ENCODE measurements around the gene NR4A1.
A peak's percentile ranks its signal among the peaks of the same experiment; 100 is the strongest.

Gene NR4A1

DNA sequence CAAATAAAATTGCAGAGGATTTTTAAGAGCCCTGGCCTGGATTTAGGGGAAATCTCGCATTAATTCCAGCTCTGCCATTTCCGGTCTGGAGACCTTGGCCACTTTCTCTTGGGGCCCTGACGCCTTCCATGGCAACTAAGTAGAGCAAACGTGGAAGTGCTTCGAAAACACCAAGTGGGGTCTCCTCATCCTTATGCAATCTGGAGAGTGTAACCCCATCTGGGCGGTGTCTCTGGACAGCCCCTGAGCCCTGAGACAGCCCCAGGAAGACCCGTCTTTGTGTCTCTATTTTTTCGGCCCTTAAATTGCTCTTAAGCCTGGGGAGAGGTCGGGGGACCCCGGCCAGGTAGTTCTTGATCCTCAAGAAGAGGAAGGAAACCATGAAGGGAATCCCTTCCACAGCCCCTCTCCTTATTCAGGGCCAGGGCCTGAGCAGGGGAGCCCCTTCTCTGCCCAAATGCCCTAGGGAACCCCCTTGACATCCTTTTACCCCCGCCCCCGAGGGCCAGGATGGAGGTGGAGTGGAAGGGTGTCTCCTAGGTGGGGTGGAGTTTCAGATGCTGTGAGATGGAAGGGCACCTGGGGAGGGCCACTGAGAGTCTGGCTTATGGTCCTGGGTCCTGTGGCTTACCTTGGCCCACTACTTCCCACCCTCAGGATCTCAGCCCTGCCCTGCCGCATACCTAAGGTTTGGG is 17.6 kb upstream of the NR4A1 start:
- H3K9me2 ChIP-seq (replicated peaks; ENCODE audit: insufficient read depth, low read length) = no peaks in the 10 kb centered on the region
- H2AFZ ChIP-seq (ENCODE audit: low read length) = peak overlapping the region; percentile 10; the same call in 1 of the 2 replicates
- no peaks in the 10 kb centered on the region for H3K9me3 ChIP-seq (replicated peaks; ENCODE audit: insufficient read depth, low read length)
- no peaks in the 10 kb centered on the region for H3K36me3 ChIP-seq (replicated peaks; ENCODE audit: insufficient read depth, low read length)
- no peak for DNase-seq
- no peaks in the 10 kb centered on the region for H3K79me2 ChIP-seq (ENCODE audit: low read length)
- H3K9ac ChIP-seq (ENCODE audit: low read length) = peak overlapping the region; percentile 69
- no peak for TF ChIP-seq EZH2 (optimal IDR thresholded peaks at IDR 0.05; ENCODE audit: low read depth, low read length)
- TF ChIP-seq EZH2phosphoT487 (IDR thresholded peaks at IDR 0.05; ENCODE audit: low read length) = no peak
- TF ChIP-seq CTCF (IDR thresholded peaks at IDR 0.05; ENCODE audit: low read length) = no peak
- H3K27ac ChIP-seq (ENCODE audit: low read length) = peak overlapping the region; percentile 21; the same call in 1 of the 2 replicates
- peaks cover 19% of the 10 kb centered on the region for H3K27me3 ChIP-seq (replicated peaks; ENCODE audit: insufficient read depth, low read length)
- no peaks in the 10 kb centered on the region for H4K20me1 ChIP-seq (ENCODE audit: insufficient read depth, low read length)
- H3F3A ChIP-seq (ENCODE audit: insufficient read depth, low read length) = peaks cover 34% of the 10 kb centered on the region
- peak overlapping the region; percentile 78 for H3K4me2 ChIP-seq (ENCODE audit: low read depth, low read length)
- peak overlapping the region; percentile 54 for H3K4me3 ChIP-seq (ENCODE audit: low read length)
- H3K4me1 ChIP-seq (ENCODE audit: low read length) = peaks cover 13% of the 10 kb centered on the region

DNA sequence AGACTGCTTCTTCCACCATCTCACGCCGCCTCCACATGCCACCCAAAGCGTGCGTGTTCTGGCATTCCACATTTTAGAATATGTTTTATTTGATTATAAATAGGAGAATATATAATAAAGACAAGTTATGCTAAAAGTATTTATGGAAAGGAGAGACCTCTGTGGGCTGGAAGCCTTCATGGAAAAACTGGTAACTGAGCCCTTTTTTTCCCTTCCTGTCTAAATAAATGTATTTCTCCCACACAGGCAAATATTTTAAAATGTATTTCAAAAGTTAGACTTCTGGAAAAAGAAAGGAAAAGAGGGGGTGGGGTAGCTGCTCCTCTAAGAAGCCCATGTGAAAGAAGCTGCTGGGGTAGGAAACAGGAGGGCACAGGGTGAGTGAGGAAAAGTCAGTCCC is 16.1 kb upstream of the NR4A1 start:
- H3K4me2 ChIP-seq (ENCODE audit: low read depth, low read length) = no peak overlapping the region
- no peak overlapping the region for H3K27ac ChIP-seq (ENCODE audit: low read length)
- H3F3A ChIP-seq (ENCODE audit: insufficient read depth, low read length) = peaks cover 34% of the 10 kb centered on the region
- H3K9me2 ChIP-seq (replicated peaks; ENCODE audit: insufficient read depth, low read length) = no peaks in the 10 kb centered on the region
- H3K27me3 ChIP-seq (replicated peaks; ENCODE audit: insufficient read depth, low read length) = peaks cover 13% of the 10 kb centered on the region; the same call in 1 of the 2 replicates
- H3K9ac ChIP-seq (ENCODE audit: low read length) = no peak overlapping the region
- TF ChIP-seq CTCF (IDR thresholded peaks at IDR 0.05; ENCODE audit: low read length) (no peak), EZH2 (optimal IDR thresholded peaks at IDR 0.05; ENCODE audit: low read depth, low read length) (no peak), EZH2phosphoT487 (IDR thresholded peaks at IDR 0.05; ENCODE audit: low read length) (no peak)
- H3K9me3 ChIP-seq (replicated peaks; ENCODE audit: insufficient read depth, low read length) = no peaks in the 10 kb centered on the region
- no peaks in the 10 kb centered on the region for H4K20me1 ChIP-seq (ENCODE audit: insufficient read depth, low read length)
- no peaks in the 10 kb centered on the region for H3K79me2 ChIP-seq (ENCODE audit: low read length)
- no peak overlapping the region for H3K4me3 ChIP-seq (ENCODE audit: low read length)
- H2AFZ ChIP-seq (ENCODE audit: low read length) = no peak overlapping the region
- no peaks in the 10 kb centered on the region for H3K36me3 ChIP-seq (replicated peaks; ENCODE audit: insufficient read depth, low read length)
- DNase-seq = no peak
- H3K4me1 ChIP-seq (ENCODE audit: low read length) = peaks cover 13% of the 10 kb centered on the region

DNA sequence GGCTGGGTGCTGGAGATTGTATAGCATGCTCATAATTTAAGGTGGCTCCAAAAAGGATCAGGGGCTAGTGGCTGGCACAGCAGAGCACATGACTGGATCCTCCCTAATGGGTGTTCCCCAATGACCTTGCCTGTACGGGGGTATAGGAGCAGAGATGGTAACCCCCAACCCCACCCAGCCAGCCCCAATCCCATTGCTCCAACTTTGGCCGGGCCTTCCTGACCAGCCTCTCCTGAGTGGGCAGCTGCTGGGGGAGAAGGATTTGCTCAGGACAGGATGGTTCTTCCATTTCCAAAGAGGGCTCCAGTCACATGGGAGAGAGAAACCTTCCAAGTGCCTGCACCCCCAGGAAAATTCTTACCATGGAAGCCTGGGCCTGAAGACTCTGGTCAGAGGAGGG is 15.3 kb upstream of the NR4A1 start:
- Histone ChIP-seq H3F3A (ENCODE audit: insufficient read depth, low read length) (peaks cover 34% of the 10 kb centered on the region), H3K9me3 (replicated peaks; ENCODE audit: insufficient read depth, low read length) (no peaks in the 10 kb centered on the region), H3K27me3 (replicated peaks; ENCODE audit: insufficient read depth, low read length) (peaks cover 13% of the 10 kb centered on the region; the same call in 1 of the 2 replicates), H3K27ac (ENCODE audit: low read length) (peak overlapping the region; percentile 70; the same call in 1 of the 2 replicates), H3K36me3 (replicated peaks; ENCODE audit: insufficient read depth, low read length) (no peaks in the 10 kb centered on the region), H3K4me2 (ENCODE audit: low read depth, low read length) (no peak overlapping the region), H3K4me1 (ENCODE audit: low read length) (peaks cover 13% of the 10 kb centered on the region), H3K9ac (ENCODE audit: low read length) (peak overlapping the region; percentile 62), H4K20me1 (ENCODE audit: insufficient read depth, low read length) (no peaks in the 10 kb centered on the region), H3K4me3 (ENCODE audit: low read length) (no peak overlapping the region), H3K9me2 (replicated peaks; ENCODE audit: insufficient read depth, low read length) (no peaks in the 10 kb centered on the region), H2AFZ (ENCODE audit: low read length) (no peak overlapping the region), H3K79me2 (ENCODE audit: low read length) (no peaks in the 10 kb centered on the region)
- TF ChIP-seq EZH2phosphoT487 (IDR thresholded peaks at IDR 0.05; ENCODE audit: low read length) = no peak
- TF ChIP-seq CTCF (IDR thresholded peaks at IDR 0.05; ENCODE audit: low read length) = no peak
- TF ChIP-seq EZH2 (optimal IDR thresholded peaks at IDR 0.05; ENCODE audit: low read depth, low read length) = no peak
- DNase-seq = no peak
